Common myeloid progenitor, CD34-positive (primary cell): ENCODE results near the gene AEBP1.

ENCODE experiments used
- CTCF ChIA-PET: fragments of 350-600 bp; sonication (Branson Sonifier 250); formaldehyde crosslinking; loops from one replicate; lab custom pipeline; 2021; ENCODE audit warnings: antibody characterized with exemption; lab: Charles Lee
- POLR2A ChIA-PET: fragments of 350-600 bp; sonication (Branson Sonifier 250); formaldehyde crosslinking; loops from one replicate; lab custom pipeline; 2021; ENCODE audit warnings: antibody characterized with exemption; lab: Charles Lee
- DNase-seq, 3 donors: peaks; one replicate each; pipeline versions ENCODE4 v3.0.0 to v3.0.0-alpha.2; 2013
- H3K27ac ChIP-seq, 2 experiments: 1 replicate in 1 of 2; 2 replicates in 1 of 2; pipeline ENCODE4 v1.7.0; 2013; ENCODE audit warnings: inconsistent platforms in 2 of 2, low read length in 2 of 2, mild to moderate bottlenecking in 2 of 2, low read depth in 1 of 2, moderate library complexity in 1 of 2; ENCODE audit not compliant: severe bottlenecking in 2 of 2, insufficient read depth in 1 of 2, poor library complexity in 1 of 2
- H3K27me3 ChIP-seq, 5 experiments: replicated peaks in 2 of 5; 1 replicate in 3 of 5; 2 replicates in 2 of 5; pipeline versions ENCODE4 v1.6.1 to v1.7.0; 2013; ENCODE audit warnings: low read length in 4 of 5, mild to moderate bottlenecking in 2 of 5, moderate library complexity in 2 of 5, inconsistent platforms in 1 of 5; ENCODE audit not compliant: insufficient read depth in 5 of 5, control insufficient read depth in 4 of 5
- H3K36me3 ChIP-seq, 4 experiments: 1 replicate in 2 of 4; 2 replicates in 2 of 4; pipeline versions ENCODE4 v1.6.1 to v1.7.0; 2013; ENCODE audit warnings: low read length in 3 of 4, control low read depth in 1 of 4, mild to moderate bottlenecking in 1 of 4; ENCODE audit not compliant: control insufficient read depth in 4 of 4, insufficient read depth in 4 of 4
- H3K4me1 ChIP-seq, 4 experiments: 1 replicate in 3 of 4; 2 replicates in 1 of 4; pipeline versions ENCODE4 v1.6.1 to v1.7.1; 2013; ENCODE audit warnings: low read length in 3 of 4, mild to moderate bottlenecking in 3 of 4, control low read depth in 1 of 4, inconsistent platforms in 1 of 4, moderate library complexity in 1 of 4; ENCODE audit not compliant: control insufficient read depth in 4 of 4, insufficient read depth in 4 of 4; ENCODE audit errors: control extremely low read depth in 1 of 4
- H3K4me3 ChIP-seq, 7 experiments: 1 replicate in 4 of 7; 2 replicates in 3 of 7; pipeline versions ENCODE4 v1.5.1 to v1.7.0; 2013; ENCODE audit warnings: mild to moderate bottlenecking in 7 of 7, low read length in 6 of 7, moderate library complexity in 6 of 7, inconsistent platforms in 2 of 7, low read depth in 2 of 7, control low read depth in 1 of 7; ENCODE audit not compliant: insufficient read depth in 4 of 7, control insufficient read depth in 1 of 7; ENCODE audit errors: extremely low read depth in 1 of 7
- H3K9me3 ChIP-seq, 5 experiments: 1 replicate in 4 of 5; 2 replicates in 1 of 5; pipeline versions ENCODE4 v1.6.1 to v1.7.1; 2013; ENCODE audit warnings: low read length in 4 of 5, mild to moderate bottlenecking in 2 of 5, inconsistent platforms in 1 of 5, low read depth in 1 of 5, moderate library complexity in 1 of 5; ENCODE audit not compliant: control insufficient read depth in 4 of 5, insufficient read depth in 2 of 5; ENCODE audit errors: control extremely low read depth in 1 of 5
- WGBS: methylation state at CpG from one replicate; pipeline ENCODE4 v1.1.5; 2013; ENCODE audit not compliant: insufficient coverage; 5-methylcytosine and 5-hydroxymethylcytosine counted together

AEBP1 gene

DNA sequence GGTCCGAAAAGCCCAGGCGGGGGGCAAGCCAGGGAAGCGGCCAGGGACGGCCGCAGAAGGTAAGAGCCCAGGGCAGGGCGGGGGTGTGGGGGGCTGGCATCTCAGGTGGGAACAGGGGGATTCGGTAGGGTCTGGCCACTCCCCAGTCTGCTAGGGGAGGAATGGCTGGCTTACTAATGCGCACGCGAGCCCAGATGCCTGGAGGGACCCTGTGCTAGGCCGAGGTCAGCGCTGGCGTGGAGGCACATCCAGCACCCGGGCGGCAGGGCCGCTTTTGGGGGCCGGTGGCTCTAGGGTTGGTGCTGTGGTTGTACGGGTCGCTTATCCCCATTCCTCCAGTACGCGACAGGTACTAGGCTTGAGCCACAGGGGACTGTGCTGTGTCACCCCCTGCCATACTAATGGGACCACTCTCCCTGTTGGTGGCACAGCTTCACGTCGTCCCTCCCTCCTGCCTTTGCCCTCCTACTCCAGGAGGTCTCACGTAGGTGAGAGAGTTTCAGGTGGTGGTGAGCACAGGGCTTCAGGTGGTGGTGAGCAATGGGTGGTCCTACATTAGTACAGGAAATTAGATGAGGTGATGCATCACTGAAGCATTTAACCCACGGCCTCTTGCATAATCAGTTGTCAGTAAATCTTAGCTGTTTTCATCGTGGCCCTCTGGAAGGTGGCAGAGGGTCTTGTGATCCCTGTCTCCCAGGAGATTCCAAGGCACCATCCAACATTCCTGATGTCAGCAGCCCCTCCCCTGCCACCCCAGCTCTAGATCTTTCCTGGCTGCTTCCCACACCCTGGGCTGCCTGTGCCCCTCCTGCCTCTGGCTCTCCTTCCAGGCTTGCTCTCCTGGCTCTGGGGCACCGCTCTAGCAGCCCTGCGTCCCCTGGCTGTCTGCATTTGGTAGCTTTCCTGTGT, 971 bp downstream of the AEBP1 start:
- no peak overlapping the region for H3K27ac ChIP-seq
- CTCF ChIA-PET: interaction anchor here (0.8 to 1.6 kb wide), 4 partner anchors 8 to 36 kb away, joined by 3 to 4 read pairs (median 4); partner anchors contain the start of genes MYL7 and POLD2
- WGBS: 46% methylated on average over 25 of the region's 28 CpGs
- POLR2A ChIA-PET: no interaction called here
- H3K27me3 ChIP-seq: no peaks in the 10 kb centered on the region
- peak in 1 of 3 donors; percentile 23 for DNase-seq
- peaks cover 0 to 20% (median 1%) of the 10 kb centered on the region in 4 experiments for H3K36me3 ChIP-seq
- H3K9me3 ChIP-seq: no peaks in the 10 kb centered on the region
- peaks cover 0 to 30% (median 17%) of the 10 kb centered on the region in 4 experiments for H3K4me1 ChIP-seq
- peak overlapping the region in 6 of 7 experiments; percentile 1 to 76 (median 59) for H3K4me3 ChIP-seq

DNA sequence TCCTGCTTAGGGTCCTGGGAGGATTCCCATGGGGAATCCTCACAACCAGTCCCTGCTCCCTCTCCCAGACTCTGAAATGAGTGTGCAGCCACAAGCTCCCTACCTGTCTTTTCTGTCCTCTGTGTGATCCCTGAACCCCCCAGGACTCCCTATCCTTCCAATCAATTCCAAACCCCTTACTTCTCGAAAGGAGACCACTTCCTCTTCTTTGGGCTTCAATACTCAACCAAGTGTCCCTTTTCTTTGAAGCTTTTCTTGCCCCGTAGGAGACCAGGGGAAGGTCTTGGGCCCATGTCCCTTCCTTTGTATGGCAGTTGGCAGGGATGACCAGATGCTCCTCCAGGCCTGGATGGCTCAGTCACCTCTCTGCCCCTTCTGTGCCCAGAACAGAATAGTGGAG, 1.7 kb downstream of the AEBP1 start:
- Histone ChIP-seq H3K4me3 (peak overlapping the region in 1 of 7 experiments; percentile 62), H3K36me3 (peaks cover 0 to 27% (median 3%) of the 10 kb centered on the region in 4 experiments), H3K27me3 (no peaks in the 10 kb centered on the region), H3K27ac (no peak overlapping the region), H3K9me3 (no peaks in the 10 kb centered on the region), H3K4me1 (peaks cover 0 to 28% (median 17%) of the 10 kb centered on the region in 4 experiments)
- ChIA-PET POLR2A (no interaction called here), CTCF (interaction anchor here (1.0 to 1.6 kb wide), 2 partner anchors 8 to 35 kb away, joined by 3 to 4 read pairs; partner anchors contain the start of gene MYL7)
- no peak for DNase-seq
- whole genome bisulfite sequencing: 86% methylated on average over 1 of the region's 2 CpGs

DNA sequence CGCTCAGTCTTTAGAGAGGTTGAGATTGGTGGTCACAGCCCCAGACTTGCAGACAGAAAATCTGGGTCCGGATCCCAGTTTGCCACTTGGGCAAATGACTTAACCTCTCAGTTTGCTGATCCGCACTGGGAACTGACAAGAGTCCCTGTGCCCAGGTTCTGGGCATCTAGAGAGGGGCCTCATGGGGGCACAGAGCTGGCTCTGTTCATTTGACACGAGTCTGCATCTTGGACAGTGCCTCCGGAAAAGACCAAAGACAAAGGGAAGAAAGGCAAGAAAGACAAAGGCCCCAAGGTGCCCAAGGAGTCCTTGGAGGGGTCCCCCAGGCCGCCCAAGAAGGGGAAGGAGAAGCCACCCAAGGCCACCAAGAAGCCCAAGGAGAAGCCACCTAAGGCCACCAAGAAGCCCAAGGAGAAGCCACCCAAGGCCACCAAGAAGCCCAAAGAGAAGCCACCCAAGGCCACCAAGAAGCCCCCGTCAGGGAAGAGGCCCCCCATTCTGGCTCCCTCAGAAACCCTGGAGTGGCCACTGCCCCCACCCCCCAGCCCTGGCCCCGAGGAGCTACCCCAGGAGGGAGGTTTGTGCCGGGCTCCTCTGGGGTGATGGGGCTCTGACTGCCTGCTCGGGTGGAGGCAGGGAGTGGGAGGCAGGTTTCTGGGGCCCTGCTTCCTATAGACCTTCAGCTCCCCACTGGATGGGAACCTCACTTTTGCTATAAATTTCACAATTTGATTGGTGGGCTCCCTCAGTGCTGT, 2.3 kb downstream of the AEBP1 start:
- ChIA-PET POLR2A (no interaction called here), CTCF (interaction anchor here (1.2 to 1.6 kb wide), 2 partner anchors 9 to 26 kb away, joined by 3 to 4 read pairs; no protein-coding TSS in a partner anchor)
- Histone ChIP-seq H3K27me3 (no peaks in the 10 kb centered on the region), H3K36me3 (peaks cover 0 to 33% (median 6%) of the 10 kb centered on the region in 4 experiments), H3K4me3 (no peak overlapping the region), H3K4me1 (peaks cover 0 to 28% (median 17%) of the 10 kb centered on the region in 4 experiments), H3K9me3 (no peaks in the 10 kb centered on the region), H3K27ac (no peak overlapping the region)
- 91% methylated on average over 9 of the region's 10 CpGs for WGBS
- no peak for DNase-seq

DNA sequence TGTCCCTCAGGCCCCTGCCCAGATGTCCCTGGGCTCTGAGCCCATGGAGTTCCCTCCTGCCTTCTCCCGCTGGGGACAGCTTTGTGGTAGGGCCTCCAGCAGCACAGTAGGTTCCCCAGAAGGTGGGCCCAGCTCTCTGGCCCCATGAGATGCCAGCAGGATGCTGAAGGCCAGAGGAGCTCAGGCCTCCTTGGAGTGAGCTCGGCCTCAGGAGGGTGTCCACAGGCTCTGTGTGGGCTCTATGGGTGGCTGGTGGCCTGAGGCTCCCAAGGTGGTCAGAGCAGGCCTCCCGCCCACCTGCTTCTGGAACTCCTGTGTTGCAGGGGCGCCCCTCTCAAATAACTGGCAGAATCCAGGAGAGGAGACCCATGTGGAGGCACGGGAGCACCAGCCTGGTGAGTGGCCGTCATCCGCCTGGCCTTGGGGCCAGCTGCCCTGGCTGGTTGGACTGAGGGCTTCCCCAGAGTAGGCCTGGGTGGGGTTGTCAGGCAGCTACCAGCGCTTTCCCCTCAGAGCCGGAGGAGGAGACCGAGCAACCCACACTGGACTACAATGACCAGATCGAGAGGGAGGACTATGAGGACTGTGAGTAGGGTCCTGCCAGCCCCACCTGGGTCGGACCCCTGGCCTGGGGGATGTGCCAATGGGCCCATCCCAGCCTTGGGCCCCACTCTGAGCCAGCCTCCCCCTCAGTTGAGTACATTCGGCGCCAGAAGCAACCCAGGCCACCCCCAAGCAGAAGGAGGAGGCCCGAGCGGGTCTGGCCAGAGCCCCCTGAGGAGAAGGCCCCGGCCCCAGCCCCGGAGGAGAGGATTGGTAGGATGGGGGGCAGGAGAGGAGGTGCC, 3.2 kb downstream of the AEBP1 start:
- H3K9me3 ChIP-seq: no peaks in the 10 kb centered on the region
- CTCF ChIA-PET: interaction anchor here (1.2 to 1.6 kb wide), 2 partner anchors 10 to 27 kb away, joined by 3 to 4 read pairs; no protein-coding TSS in a partner anchor
- 98% methylated on average over 8 of the region's 18 CpGs for WGBS
- POLR2A ChIA-PET: no interaction called here
- no peak overlapping the region for H3K27ac ChIP-seq
- H3K36me3 ChIP-seq: peaks cover 0 to 37% (median 7%) of the 10 kb centered on the region in 4 experiments
- H3K27me3 ChIP-seq: no peaks in the 10 kb centered on the region
- H3K4me3 ChIP-seq: no peak overlapping the region
- no peak for DNase-seq
- peaks cover 0 to 28% (median 17%) of the 10 kb centered on the region in 4 experiments for H3K4me1 ChIP-seq

GRCh38 chr7:44107961-44108767, 4.0 kb downstream of the AEBP1 start:
- 94% methylated on average over 18 of the region's 21 CpGs for WGBS
- no peak for DNase-seq
- H3K4me1 ChIP-seq: peaks cover 0 to 23% (median 13%) of the 10 kb centered on the region in 4 experiments
- H3K36me3 ChIP-seq: peaks cover 4 to 45% (median 13%) of the 10 kb centered on the region in 4 experiments
- no peaks in the 10 kb centered on the region for H3K27me3 ChIP-seq
- no peaks in the 10 kb centered on the region for H3K9me3 ChIP-seq
- H3K27ac ChIP-seq: no peak overlapping the region
- POLR2A ChIA-PET: no interaction called here
- H3K4me3 ChIP-seq: no peak overlapping the region
- CTCF ChIA-PET: interaction anchor here (1.2 to 1.4 kb wide), 2 partner anchors 24 to 28 kb away, joined by 3 read pairs; no protein-coding TSS in a partner anchor
